Measurements from ENCODE around the gene YY1. TPM values are rescaled to one million over a fixed set of nuclear protein-coding genes. Genes with fewer than 3 reads are reported as not detected.
"Not testable (repeated sequence)": the region's sequence is repeated elsewhere in the genome, so short reads cannot be mapped to it uniquely, and the experiment has no call there.

The YY1 gene
- total RNA-seq, 4 donors from 2014 or later: 40.2 to 61.7 (median 53.2) TPM

- Histone ChIP-seq H3K9me3 (no peaks in the 10 kb centered on the region), H3K27ac (peak overlapping the region in 1 of 2 donors; percentile 33), H3K4me3 (no peak overlapping the region), H3K4me1 (peaks cover 0 to 16% of the 10 kb centered on the region in 2 donors), H3K27me3 (no peaks in the 10 kb centered on the region), H3K36me3 (no peaks in the 10 kb centered on the region)
- intact Hi-C loops (cut with DNase I; ENCODE audit: low total_unique reads): no loop called here
- TF ChIP-seq POLR2A (IDR thresholded peaks at IDR 0.05) (no peak), CTCF (IDR thresholded peaks at IDR 0.05) (no peak)
- peak in 1 of 2 donors; percentile 9 for DNase-seq
These were observed 56.0 kb downstream of the YY1 start for GRCh38 chr14:100294963-100295330.

- TF ChIP-seq POLR2A (IDR thresholded peaks at IDR 0.05) (no peak), CTCF (IDR thresholded peaks at IDR 0.05) (no peak)
- peak in 1 of 2 donors; percentile 12 for DNase-seq
- intact Hi-C loops (cut with DNase I; ENCODE audit: low total_unique reads): no loop called here
- Histone ChIP-seq H3K4me3 (no peak overlapping the region), H3K27ac (no peak overlapping the region), H3K9me3 (no peaks in the 10 kb centered on the region), H3K36me3 (no peaks in the 10 kb centered on the region), H3K4me1 (peaks cover 0 to 16% of the 10 kb centered on the region in 2 donors), H3K27me3 (no peaks in the 10 kb centered on the region)
These were observed 56.6 kb downstream of the YY1 start for GRCh38 chr14:100295376-100296105.

- H3K27ac ChIP-seq: peak overlapping the region; percentile 69 to 71
These were observed 57.2 kb downstream of the YY1 start for GRCh38 chr14:100296106-100296651.

GRCh38 chr14:100296729-100297128 is 57.8 kb downstream of the YY1 start:
- H3K27ac ChIP-seq: peak overlapping the region; percentile 69 to 71
- peaks cover 0 to 16% of the 10 kb centered on the region in 2 donors for H3K4me1 ChIP-seq
- H3K4me3 ChIP-seq; H3K27me3 ChIP-seq; H3K9me3 ChIP-seq; DNase-seq; intact Hi-C loops (cut with DNase I; ENCODE audit: low total_unique reads); H3K36me3 ChIP-seq: not testable (repeated sequence)

More at GRCh38 chr14:100296106-100296651, 57.2 kb downstream of the YY1 start:
- no peaks in the 10 kb centered on the region for H3K27me3 ChIP-seq
- peak in 1 of 2 donors; percentile 13 for DNase-seq
- H3K9me3 ChIP-seq: no peaks in the 10 kb centered on the region
- peaks cover 0 to 16% of the 10 kb centered on the region in 2 donors for H3K4me1 ChIP-seq
- H3K4me3 ChIP-seq: no peak overlapping the region
- no peaks in the 10 kb centered on the region for H3K36me3 ChIP-seq
- intact Hi-C loops (cut with DNase I; ENCODE audit: low total_unique reads): no loop called here
- TF ChIP-seq POLR2A (IDR thresholded peaks at IDR 0.05) (no peak), CTCF (IDR thresholded peaks at IDR 0.05) (no peak)

- Histone ChIP-seq H3K27me3 (no peaks in the 10 kb centered on the region), H3K4me1 (peaks cover 0 to 16% of the 10 kb centered on the region in 2 donors), H3K9me3 (no peaks in the 10 kb centered on the region), H3K36me3 (no peaks in the 10 kb centered on the region), H3K4me3 (no peak overlapping the region), H3K27ac (peak overlapping the region; percentile 69 to 71)
- intact Hi-C loops (cut with DNase I; ENCODE audit: low total_unique reads): no loop called here
- peak; percentile 71 to 73 for DNase-seq
- TF ChIP-seq POLR2A (IDR thresholded peaks at IDR 0.05) (peak in 1 of 2 donors; percentile 14), CTCF (IDR thresholded peaks at IDR 0.05) (no peak)
These were observed 58.7 kb downstream of the YY1 start for GRCh38 chr14:100297320-100298300.

Data from uterus (tissue), 4 donors.